Prostate gland (tissue), 2 donors: ENCODE measurements around the gene DPM2. TPM values are rescaled to one million over a fixed set of nuclear protein-coding genes. Genes with fewer than 3 reads are reported as not detected.

Source experiments
- DNase-seq: peaks from one replicate; pipeline ENCODE4 v3.0.0-alpha.2; 2019; ENCODE audit warnings: low spot score
- H3K27ac ChIP-seq, 2 donors: fragments of 200-600 bp; sonication (generic); 2 replicates each; pipeline ENCODE4 v1.5.1; 2017 to 2019
- H3K27me3 ChIP-seq: fragments of 200-600 bp; sonication (generic); replicated peaks from 2 replicates; pipeline ENCODE4 v1.5.1; 2019; ENCODE audit not compliant: insufficient read depth
- H3K36me3 ChIP-seq, 2 donors: fragments of 200-600 bp; sonication (generic); 1 replicate in 1 of 2; 2 replicates in 1 of 2; pipeline versions ENCODE4 v1.5.1 to v1.8.1; 2017 to 2019
- H3K4me1 ChIP-seq: fragments of 200-600 bp; sonication (generic); replicated peaks from 2 replicates; pipeline ENCODE4 v1.5.1; 2019
- H3K4me3 ChIP-seq, 2 donors: fragments of 200-600 bp; sonication (generic); 2 replicates each; pipeline ENCODE4 v1.5.1; 2017 to 2019
- H3K9me3 ChIP-seq: fragments of 200-600 bp; sonication (generic); 2 replicates; pipeline ENCODE4 v1.5.1; 2017
- CTCF ChIP-seq, 4 experiments: fragments of 200-600 bp in 2 of 4; fragments of 450-650 bp in 2 of 4; sonication (generic) in 2 of 4; IDR thresholded peaks; 1 replicate in 3 of 4; 2 replicates in 1 of 4; pipeline ENCODE4 v1.5.1; 2016 to 2019; ENCODE audit warnings: antibody characterized with exemption in 4 of 4, mild to moderate bottlenecking in 2 of 4, moderate library complexity in 2 of 4
- POLR2A ChIP-seq: fragments of 450-650 bp; IDR thresholded peaks from one replicate; pipeline ENCODE4 v1.6.1; 2016; ENCODE audit warnings: antibody characterized with exemption, mild to moderate bottlenecking
- POLR2AphosphoS5 ChIP-seq: sonication (generic); formaldehyde crosslinking; IDR thresholded peaks from one replicate; pipeline ENCODE4 v1.6.1; 2017; ENCODE audit warnings: antibody characterized with exemption
- WGBS: methylation state at CpG from one replicate; pipeline ENCODE4 v1.1.5; 2018; 5-methylcytosine and 5-hydroxymethylcytosine counted together
- intact Hi-C: fragments of 100-400 bp; cut with DNase I; formaldehyde crosslinking; loops from one replicate; pipeline ENCODE4 v1.14.2; 2022
- total RNA-seq, 2 donors: library from RNA; depleted of rRNA; stranded (reverse); fragments of >200 nt; gene quantifications; one replicate each; pipeline ENCODE4 v1.1.0, GENCODE V29; 2016

DPM2 gene
- total RNA-seq, 2 donors from 2014 or later: 28.1 to 28.2 TPM

- TF ChIP-seq POLR2A (no peak), POLR2AphosphoS5 (no peak), CTCF (IDR thresholded peaks at IDR 0.05) (no peak)
- H3K36me3 ChIP-seq: no peaks in the 10 kb centered on the region
- DNase-seq: no peak
- 89% methylated on average over 22 of the region's 22 CpGs for WGBS
- no peaks in the 10 kb centered on the region for H3K27me3 ChIP-seq
- H3K27ac ChIP-seq: no peak overlapping the region
- intact Hi-C loops: no loop called here
- H3K4me3 ChIP-seq: no peak overlapping the region
- no peaks in the 10 kb centered on the region for H3K4me1 ChIP-seq
- no peaks in the 10 kb centered on the region for H3K9me3 ChIP-seq
These were observed 12.8 kb downstream of the DPM2 start for GRCh38 chr9:127924736-127925444.

- Histone ChIP-seq H3K36me3 (no peaks in the 10 kb centered on the region), H3K4me1 (no peaks in the 10 kb centered on the region), H3K4me3 (no peak overlapping the region), H3K9me3 (no peaks in the 10 kb centered on the region), H3K27me3 (no peaks in the 10 kb centered on the region), H3K27ac (no peak overlapping the region)
- WGBS: 86% methylated on average over 8 of the region's 8 CpGs
- no peak for TF ChIP-seq CTCF (IDR thresholded peaks at IDR 0.05)
- TF ChIP-seq POLR2A: no peak
- TF ChIP-seq POLR2AphosphoS5: no peak
- DNase-seq: no peak
- intact Hi-C loops: no loop called here
These were observed 13.9 kb downstream of the DPM2 start for GRCh38 chr9:127923771-127924170.

GRCh38 chr9:127923046-127923445 lies 14.6 kb downstream of the DPM2 start:
- H3K4me3 ChIP-seq: no peak overlapping the region
- no peak overlapping the region for H3K27ac ChIP-seq
- no peaks in the 10 kb centered on the region for H3K4me1 ChIP-seq
- no peaks in the 10 kb centered on the region for H3K9me3 ChIP-seq
- H3K36me3 ChIP-seq: no peaks in the 10 kb centered on the region
- DNase-seq: no peak
- intact Hi-C loops: no loop called here
- 63% methylated on average over 6 of the region's 6 CpGs for WGBS
- no peak for TF ChIP-seq CTCF (IDR thresholded peaks at IDR 0.05)
- H3K27me3 ChIP-seq: no peaks in the 10 kb centered on the region

GRCh38 chr9:127921557-127922120 lies 16.0 kb downstream of the DPM2 start:
- no peaks in the 10 kb centered on the region for H3K36me3 ChIP-seq
- intact Hi-C loops: loop anchor here (2.0 kb wide), 2 partner anchors 187 to 331 kb away; partner anchors contain the start of gene TOR2A
- no peak overlapping the region for H3K4me3 ChIP-seq
- peak; percentile 56 for DNase-seq
- no peaks in the 10 kb centered on the region for H3K27me3 ChIP-seq
- no peak overlapping the region for H3K27ac ChIP-seq
- no peaks in the 10 kb centered on the region for H3K9me3 ChIP-seq
- H3K4me1 ChIP-seq: no peaks in the 10 kb centered on the region
- peak; percentile 49 for TF ChIP-seq POLR2AphosphoS5
- no peak for TF ChIP-seq POLR2A
- peak; percentile 90 to 97 (median 96) for TF ChIP-seq CTCF (IDR thresholded peaks at IDR 0.05)
- 13% methylated on average over 39 of the region's 45 CpGs for WGBS

- no peak for DNase-seq
- WGBS: 85% methylated on average over 7 of the region's 7 CpGs
- Histone ChIP-seq H3K27ac (no peak overlapping the region), H3K9me3 (no peaks in the 10 kb centered on the region), H3K27me3 (no peaks in the 10 kb centered on the region), H3K4me3 (no peak overlapping the region), H3K4me1 (no peaks in the 10 kb centered on the region), H3K36me3 (no peaks in the 10 kb centered on the region)
- intact Hi-C loops: loop anchor here (2.0 kb wide), 2 partner anchors 186 to 330 kb away; partner anchors contain the start of gene TOR2A
- no peak for TF ChIP-seq CTCF (IDR thresholded peaks at IDR 0.05)
- TF ChIP-seq POLR2A: no peak
- no peak for TF ChIP-seq POLR2AphosphoS5
These were observed 16.9 kb downstream of the DPM2 start for GRCh38 chr9:127920794-127921193.
